GM10248 (cell line): ENCODE measurements around the gene MRPS7.
A peak's percentile ranks its signal among the peaks of the same experiment; 100 is the strongest.
"Not testable (repeated sequence)": the region's sequence is repeated elsewhere in the genome, so short reads cannot be mapped to it uniquely, and the experiment has no call there.

Experiments
- CTCF ChIA-PET: fragments of 300-600 bp; sonication (Branson Sonifier 250); formaldehyde crosslinking; extraction: SDS; loops from one replicate; lab custom pipeline; 2021; ENCODE audit warnings: antibody characterized with exemption; lab: Yijun Ruan, JAX
- POLR2A ChIA-PET: fragments of 350-650 bp; sonication (Branson Sonifier 250); formaldehyde crosslinking; extraction: SDS; loops from one replicate; lab custom pipeline; 2020; ENCODE audit warnings: antibody characterized with exemption; lab: Yijun Ruan, JAX
- DNase-seq: peaks from one replicate; pipeline ENCODE4 v3.0.0; 2012; ENCODE audit errors: extremely low spot score
- TF ChIP-seq, protein P1 (sequence below): IDR thresholded peaks from 2 replicates; pipeline ENCODE4 v1.5.1; 2012; ENCODE audit warnings: mild to moderate bottlenecking, low read depth; ENCODE audit errors: extremely low read depth, missing control alignments, control extremely low read depth

MRPS7 gene

DNA sequence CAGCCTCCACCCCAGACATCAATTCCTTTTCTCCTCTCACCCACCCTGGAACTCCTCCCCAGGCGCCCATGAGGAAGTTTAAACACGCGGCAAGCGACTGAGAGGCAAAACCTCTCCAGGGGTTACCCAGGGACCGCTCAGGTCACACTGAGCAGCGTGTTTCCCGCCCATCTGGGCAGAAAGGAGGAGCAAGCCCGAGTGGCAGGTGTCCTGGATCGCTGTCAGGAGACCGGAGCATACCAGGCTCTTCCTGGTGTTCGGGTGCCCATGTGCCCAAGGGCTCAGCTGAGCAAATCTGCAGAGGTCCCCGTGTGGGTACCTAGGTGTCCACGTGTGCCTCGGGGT lies 27.1 kb downstream of the MRPS7 start:
- DNase-seq, result peak; percentile 37
- ChIA-PET POLR2A (interaction anchor here (0.5 to 1.8 kb wide), 19 partner anchors 10 to 415 kb away, joined by 3 to 27 read pairs (median 4); partner anchors contain the start of genes GGA3, GRB2, MIF4GD and MRPS7), CTCF (interaction anchor here (0.7 to 13.0 kb wide), 29 partner anchors 8 to 230 kb away, joined by 3 to 108 read pairs (median 5); partner anchors contain the start of genes GRB2 and MIF4GD)
- TF ChIP-seq, protein P1, sequence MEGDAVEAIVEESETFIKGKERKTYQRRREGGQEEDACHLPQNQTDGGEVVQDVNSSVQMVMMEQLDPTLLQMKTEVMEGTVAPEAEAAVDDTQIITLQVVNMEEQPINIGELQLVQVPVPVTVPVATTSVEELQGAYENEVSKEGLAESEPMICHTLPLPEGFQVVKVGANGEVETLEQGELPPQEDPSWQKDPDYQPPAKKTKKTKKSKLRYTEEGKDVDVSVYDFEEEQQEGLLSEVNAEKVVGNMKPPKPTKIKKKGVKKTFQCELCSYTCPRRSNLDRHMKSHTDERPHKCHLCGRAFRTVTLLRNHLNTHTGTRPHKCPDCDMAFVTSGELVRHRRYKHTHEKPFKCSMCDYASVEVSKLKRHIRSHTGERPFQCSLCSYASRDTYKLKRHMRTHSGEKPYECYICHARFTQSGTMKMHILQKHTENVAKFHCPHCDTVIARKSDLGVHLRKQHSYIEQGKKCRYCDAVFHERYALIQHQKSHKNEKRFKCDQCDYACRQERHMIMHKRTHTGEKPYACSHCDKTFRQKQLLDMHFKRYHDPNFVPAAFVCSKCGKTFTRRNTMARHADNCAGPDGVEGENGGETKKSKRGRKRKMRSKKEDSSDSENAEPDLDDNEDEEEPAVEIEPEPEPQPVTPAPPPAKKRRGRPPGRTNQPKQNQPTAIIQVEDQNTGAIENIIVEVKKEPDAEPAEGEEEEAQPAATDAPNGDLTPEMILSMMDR, result no peak

GRCh38 chr17:75289115-75289831 lies 27.6 kb downstream of the MRPS7 start, which contains the start of gene SLC25A19:
TSS of gene SLC25A19 (minus strand) at chr17:75289433. CDS start at chr17:75286764, 2,669 bp downstream.
- CTCF ChIA-PET, result interaction anchor here (0.7 to 13.0 kb wide), 31 partner anchors 8 to 229 kb away, joined by 3 to 108 read pairs (median 5); partner anchors contain the start of genes GRB2 and MIF4GD
- DNase-seq, result peak; percentile 97
- TF ChIP-seq, protein P1, result peak; percentile 49
- POLR2A ChIA-PET, result interaction anchor here (0.5 to 1.8 kb wide), 21 partner anchors 9 to 500 kb away, joined by 3 to 27 read pairs (median 4); partner anchors contain the start of genes GGA3, GRB2, MIF4GD and MRPS7

DNA sequence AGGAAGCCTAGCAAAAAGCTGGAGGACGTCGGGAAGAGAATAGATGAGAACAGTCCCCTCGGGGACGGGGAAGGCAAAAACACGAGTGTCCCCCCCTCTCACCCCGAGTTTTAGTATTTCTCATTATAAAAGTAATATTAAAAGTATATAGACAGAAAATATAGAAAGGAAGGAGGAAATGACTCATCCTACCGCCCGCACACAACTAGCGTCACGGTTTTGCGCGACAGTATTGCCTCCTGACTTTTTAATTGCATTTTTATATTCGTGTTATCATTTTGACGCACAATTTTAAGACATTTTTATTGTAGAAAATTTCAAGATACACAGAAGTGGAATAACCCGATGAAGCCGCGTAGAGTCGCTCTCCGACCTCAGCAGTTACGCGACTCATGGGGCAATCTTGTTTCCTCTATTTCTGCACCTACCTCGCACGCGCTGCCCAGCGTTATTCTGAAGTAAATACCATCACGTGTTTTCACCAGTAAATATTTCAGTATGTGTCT lies 28.2 kb downstream of the MRPS7 start:
- POLR2A ChIA-PET, result interaction anchor here (0.6 to 1.8 kb wide), 17 partner anchors 9 to 501 kb away, joined by 3 to 27 read pairs (median 4); partner anchors contain the start of genes GGA3, GRB2, MIF4GD and MRPS7
- peak; percentile 42 for DNase-seq
- CTCF ChIA-PET, result interaction anchor here (0.9 to 13.0 kb wide), 28 partner anchors 8 to 229 kb away, joined by 3 to 108 read pairs (median 5); partner anchors contain the start of genes GRB2 and MIF4GD

DNA sequence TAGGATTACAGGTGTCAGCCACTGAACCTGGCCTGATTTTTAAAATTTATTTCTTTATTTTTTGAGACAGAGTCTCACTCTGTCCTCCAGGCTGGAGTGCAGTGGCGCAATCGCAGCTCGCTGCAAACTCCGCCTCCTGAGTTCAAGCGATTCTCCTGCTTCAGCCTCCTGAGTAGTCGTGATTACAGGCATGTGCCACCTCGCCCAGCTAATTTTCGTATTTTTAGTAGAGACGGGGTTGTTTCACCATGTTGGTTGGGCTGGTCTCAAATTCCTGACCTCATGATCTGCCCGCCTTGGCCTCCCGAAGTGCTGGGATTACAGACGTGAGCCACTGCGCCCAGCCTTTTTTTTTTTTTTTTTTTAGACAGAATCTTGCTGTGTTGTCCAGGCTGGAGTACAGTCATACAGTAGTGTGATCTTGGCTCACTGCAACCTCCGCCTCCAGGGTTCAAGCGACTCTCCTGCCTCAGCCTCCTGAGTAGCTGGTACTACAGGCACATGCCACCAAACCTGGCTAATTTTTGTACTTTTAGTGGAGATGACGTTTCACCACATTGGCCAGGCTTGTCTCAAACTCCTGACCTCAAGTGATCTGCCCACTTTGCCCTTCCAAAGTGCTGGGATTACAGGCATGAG lies 31.2 kb downstream of the MRPS7 start:
- CTCF ChIA-PET, result interaction anchor here (1.2 to 13.0 kb wide), 5 partner anchors 22 to 120 kb away, joined by 4 to 108 read pairs (median 8); partner anchors contain the start of gene MIF4GD

More for the DNA sequence above, 28.2 kb downstream of the MRPS7 start:
- TF ChIP-seq, protein P1, result peak; percentile 51

DNA sequence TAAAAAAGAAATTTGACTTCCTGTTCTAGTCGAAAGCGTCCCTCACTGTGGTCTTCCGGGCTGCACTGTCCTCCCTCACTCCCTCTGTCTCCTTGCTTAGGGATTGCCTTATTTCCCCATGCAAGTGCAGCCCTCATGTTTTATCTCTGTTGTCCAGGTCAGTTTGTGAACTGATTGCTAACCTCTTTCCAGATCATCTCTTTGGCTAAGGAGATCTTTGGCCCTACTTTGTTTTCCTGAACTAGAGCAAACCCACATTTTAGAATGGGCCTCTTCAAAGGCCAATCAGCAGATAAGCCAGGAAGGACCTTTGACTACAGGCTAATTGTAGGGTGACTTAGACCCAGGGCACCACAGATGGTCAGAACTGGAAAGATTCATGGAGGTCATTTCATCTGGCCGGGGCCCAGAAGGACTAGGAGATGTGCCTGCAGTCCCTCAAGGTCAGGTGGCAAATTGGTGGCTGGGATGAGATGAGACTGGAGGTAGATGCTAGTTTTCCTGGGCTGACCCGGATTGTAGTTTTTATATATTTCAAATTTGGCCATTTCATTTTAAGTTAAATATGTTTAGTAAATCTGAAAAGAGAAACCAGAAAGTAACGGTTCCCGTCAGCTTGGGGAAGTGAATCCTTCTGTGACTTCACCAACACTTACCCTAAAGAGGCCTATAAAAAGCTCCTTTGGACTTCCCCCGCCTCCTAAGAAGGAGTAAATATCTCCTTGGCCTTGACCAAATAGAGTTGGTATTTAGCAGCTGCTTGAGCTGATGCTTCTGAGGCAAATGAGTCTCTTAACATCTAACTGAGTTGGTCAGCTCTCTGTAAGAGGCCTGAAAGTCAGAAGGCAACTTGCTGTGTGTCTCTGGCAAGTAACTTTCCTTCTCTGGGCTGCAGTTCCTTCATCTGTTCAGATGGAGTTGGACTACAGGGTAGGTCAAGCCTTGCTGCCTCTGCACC lies 33.8 kb downstream of the MRPS7 start:
- ChIA-PET CTCF (interaction anchor here (0.9 to 13.0 kb wide), 9 partner anchors 13 to 221 kb away, joined by 3 to 108 read pairs (median 4); partner anchors contain the start of genes MIF4GD and TSEN54), POLR2A (interaction anchor here (0.7 to 3.2 kb wide), 12 partner anchors 14 to 123 kb away, joined by 3 to 14 read pairs (median 4); partner anchors contain the start of gene GRB2)
- TF ChIP-seq, protein P1, result no peak
- peak; percentile 72 for DNase-seq

More for the DNA sequence above, 31.2 kb downstream of the MRPS7 start:
- POLR2A ChIA-PET, DNase-seq: not testable (repeated sequence)

- DNase-seq, result no peak
- ChIA-PET CTCF (interaction anchor here (1.1 to 13.0 kb wide), 4 partner anchors 11 to 96 kb away, joined by 3 to 108 read pairs (median 4); partner anchors contain the start of genes MIF4GD and SLC25A19), POLR2A (interaction anchor here (0.6 to 4.1 kb wide), 6 partner anchors 11 to 1603 kb away, joined by 4 to 27 read pairs (median 5); partner anchors contain the start of gene SLC25A19)
- TF ChIP-seq, protein P1, result no peak
Measured at GRCh38 chr17:75300280-75300679, 38.6 kb downstream of the MRPS7 start.
